Caco-2 (cell line): ENCODE results near the gene TTLL7. TPM values are rescaled to one million over a fixed set of nuclear protein-coding genes. Genes with fewer than 3 reads are reported as not detected.

Experiments used
- BruUV-seq: library from RNA; stranded (reverse); fragments of 400-500 nt; replicated peaks from 2 replicates; lab custom pipeline; 2021; lab: Mats Ljungman, UMichigan
- CTCF ChIA-PET: fragments of 300-600 bp; sonication (Branson Sonifier 250); formaldehyde crosslinking; loops from one replicate; lab custom pipeline; 2022; ENCODE audit warnings: antibody characterized with exemption; lab: Charles Lee
- POLR2A ChIA-PET: fragments of 300-600 bp; sonication (Branson Sonifier 250); formaldehyde crosslinking; loops from one replicate; lab custom pipeline; 2022; ENCODE audit warnings: antibody characterized with exemption; lab: Charles Lee
- DNase-seq, 2 experiments: peaks; one replicate each; pipeline versions ENCODE4 v3.0.0 to v3.0.0-alpha.2; 2020 to 2022
- H3K27me3 ChIP-seq: replicated peaks from 2 replicates; pipeline ENCODE4 v1.6.0; 2011; ENCODE audit warnings: low read length; ENCODE audit not compliant: control insufficient read depth, insufficient read depth
- H3K36me3 ChIP-seq: 2 replicates; pipeline ENCODE4 v1.5.1; 2011; ENCODE audit warnings: low read length; ENCODE audit not compliant: control insufficient read depth, insufficient read depth
- H3K4me1 ChIP-seq: fragments of 250-450 bp; sonication (Bioruptor Pico); 2 replicates; pipeline ENCODE4 v1.5.1; 2020; ENCODE audit warnings: mild to moderate bottlenecking
- H3K4me3 ChIP-seq: 2 replicates; pipeline ENCODE4 v1.5.1; 2011; ENCODE audit warnings: low read depth, mild to moderate bottlenecking, control low read depth, low read length
- H3K9me3 ChIP-seq: fragments of 250-450 bp; sonication (Bioruptor Pico); 2 replicates; pipeline ENCODE4 v1.5.1; 2020; ENCODE audit warnings: mild to moderate bottlenecking, moderate library complexity
- H3K27ac Mint-ChIP-seq: one replicate; pipeline ENCODE4 v1.8.0; 2022; ENCODE audit warnings: mixed read lengths; ENCODE audit not compliant: unreplicated experiment
- H3K27me3 Mint-ChIP-seq: one replicate; pipeline ENCODE4 v1.8.0; 2022; ENCODE audit warnings: mixed read lengths; ENCODE audit not compliant: insufficient read depth, unreplicated experiment
- H3K36me3 Mint-ChIP-seq: one replicate; pipeline ENCODE4 v1.8.0; 2022; ENCODE audit warnings: mild to moderate bottlenecking, mixed read lengths; ENCODE audit not compliant: insufficient read depth, unreplicated experiment
- H3K4me1 Mint-ChIP-seq: one replicate; pipeline ENCODE4 v1.8.0; 2022; ENCODE audit warnings: low read depth, mixed read lengths; ENCODE audit not compliant: unreplicated experiment
- H3K4me3 Mint-ChIP-seq: one replicate; pipeline ENCODE4 v1.8.0; 2022; ENCODE audit warnings: mild to moderate bottlenecking, moderate library complexity, mixed read lengths; ENCODE audit not compliant: unreplicated experiment
- H3K9me3 Mint-ChIP-seq: one replicate; pipeline ENCODE4 v1.8.0; 2022; ENCODE audit warnings: mixed read lengths; ENCODE audit not compliant: unreplicated experiment
- intact Hi-C: fragments of 100-400 bp; cut with micrococcal nuclease; formaldehyde crosslinking; loops from one replicate; pipeline ENCODE4 v1.10.0; 2022; ENCODE audit not compliant: unreplicated experiment
- total RNA-seq: library from RNA; stranded (reverse); gene quantifications from 2 replicates; pipeline ENCODE4 v1.2.3, GENCODE V29; 2022
- TF ChIP-seq, protein P1 (sequence below), 2 experiments: fragments of 200-600 bp in 1 of 2; IDR thresholded peaks; 1 replicate in 1 of 2; 2 replicates in 1 of 2; pipeline versions ENCODE4 v1.5.1 to v1.8.0; 2011 to 2022; ENCODE audit warnings: antibody characterized with exemption in 1 of 2, control low read depth in 1 of 2, inconsistent platforms in 1 of 2, low read depth in 1 of 2, low read length in 1 of 2, mild to moderate bottlenecking in 1 of 2, moderate library complexity in 1 of 2; ENCODE audit not compliant: insufficient read depth in 1 of 2, severe bottlenecking in 1 of 2, unreplicated experiment in 1 of 2

The TTLL7 gene
- total RNA-seq, 1 experiment from 2014 or later, result 0.75 TPM

DNA sequence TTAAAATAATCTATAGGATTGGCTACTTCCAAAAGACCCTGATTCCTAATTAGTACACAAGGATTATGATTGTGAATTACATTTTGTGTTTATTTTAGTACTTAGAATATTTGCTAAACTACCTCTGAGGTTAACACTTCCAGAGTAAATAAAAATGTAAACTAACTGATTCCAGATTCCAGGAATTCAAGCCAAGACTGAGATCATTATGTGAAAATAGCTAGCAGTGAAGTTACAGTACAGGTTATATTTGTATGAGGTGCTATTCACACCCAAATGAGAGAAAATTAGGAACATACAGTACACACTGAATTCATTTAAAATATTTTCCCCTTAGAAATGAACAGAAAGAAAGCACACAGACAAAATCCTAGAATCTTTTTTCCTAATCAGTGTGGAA lies 28.8 kb downstream of the TTLL7 start:
- Mint-ChIP-seq H3K36me3 (no peaks in the 10 kb centered on the region), H3K27me3 (no peaks in the 10 kb centered on the region), H3K27ac (no peak overlapping the region), H3K4me1 (no peaks in the 10 kb centered on the region), H3K9me3 (no peaks in the 10 kb centered on the region), H3K4me3 (no peak overlapping the region)
- H3K27me3 ChIP-seq, result no peaks in the 10 kb centered on the region
- no peaks in the 10 kb centered on the region for H3K36me3 ChIP-seq
- no TSS peak for BruUV-seq
- H3K9me3 ChIP-seq, result no peaks in the 10 kb centered on the region
- TF ChIP-seq, protein P1, sequence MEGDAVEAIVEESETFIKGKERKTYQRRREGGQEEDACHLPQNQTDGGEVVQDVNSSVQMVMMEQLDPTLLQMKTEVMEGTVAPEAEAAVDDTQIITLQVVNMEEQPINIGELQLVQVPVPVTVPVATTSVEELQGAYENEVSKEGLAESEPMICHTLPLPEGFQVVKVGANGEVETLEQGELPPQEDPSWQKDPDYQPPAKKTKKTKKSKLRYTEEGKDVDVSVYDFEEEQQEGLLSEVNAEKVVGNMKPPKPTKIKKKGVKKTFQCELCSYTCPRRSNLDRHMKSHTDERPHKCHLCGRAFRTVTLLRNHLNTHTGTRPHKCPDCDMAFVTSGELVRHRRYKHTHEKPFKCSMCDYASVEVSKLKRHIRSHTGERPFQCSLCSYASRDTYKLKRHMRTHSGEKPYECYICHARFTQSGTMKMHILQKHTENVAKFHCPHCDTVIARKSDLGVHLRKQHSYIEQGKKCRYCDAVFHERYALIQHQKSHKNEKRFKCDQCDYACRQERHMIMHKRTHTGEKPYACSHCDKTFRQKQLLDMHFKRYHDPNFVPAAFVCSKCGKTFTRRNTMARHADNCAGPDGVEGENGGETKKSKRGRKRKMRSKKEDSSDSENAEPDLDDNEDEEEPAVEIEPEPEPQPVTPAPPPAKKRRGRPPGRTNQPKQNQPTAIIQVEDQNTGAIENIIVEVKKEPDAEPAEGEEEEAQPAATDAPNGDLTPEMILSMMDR (IDR thresholded peaks at IDR 0.05; ENCODE audit: insufficient read depth in 1 of 2, low read depth in 1 of 2, low read length in 1 of 2, severe bottlenecking in 1 of 2, unreplicated experiment in 1 of 2), result no peak
- intact Hi-C loops, result no loop called here
- no peak overlapping the region for H3K4me3 ChIP-seq
- no peaks in the 10 kb centered on the region for H3K4me1 ChIP-seq
- DNase-seq, result no peak
- CTCF ChIA-PET, result no interaction called here
- POLR2A ChIA-PET, result no interaction called here

DNA sequence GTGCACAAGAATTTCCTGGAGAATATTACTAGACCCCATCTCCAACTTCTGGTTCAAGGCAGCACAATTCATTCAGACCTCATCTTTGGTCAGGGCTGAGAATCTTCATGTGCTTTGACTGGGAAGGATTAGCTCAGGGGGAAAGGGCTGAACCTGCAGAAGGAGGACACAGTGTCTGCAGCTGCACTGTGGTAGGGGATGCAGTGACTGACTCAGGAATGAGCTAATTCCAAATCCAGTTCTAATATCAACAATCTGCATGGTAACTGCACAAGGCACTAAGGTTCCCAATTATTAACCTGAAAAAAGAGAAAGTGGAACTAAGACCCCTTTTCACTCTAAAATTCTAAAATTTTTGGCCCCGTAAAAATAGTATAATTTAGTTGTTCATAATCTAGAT lies 31.6 kb downstream of the TTLL7 start:
- TF ChIP-seq, protein P1 (IDR thresholded peaks at IDR 0.05; ENCODE audit: insufficient read depth in 1 of 2, low read depth in 1 of 2, low read length in 1 of 2, severe bottlenecking in 1 of 2, unreplicated experiment in 1 of 2), result no peak
- CTCF ChIA-PET, result no interaction called here
- no peak overlapping the region for H3K4me3 Mint-ChIP-seq
- H3K27ac Mint-ChIP-seq, result no peak overlapping the region
- no peaks in the 10 kb centered on the region for H3K27me3 ChIP-seq
- no peak overlapping the region for H3K4me3 ChIP-seq
- H3K4me1 Mint-ChIP-seq, result no peaks in the 10 kb centered on the region
- H3K36me3 ChIP-seq, result no peaks in the 10 kb centered on the region
- no peak for DNase-seq
- no peaks in the 10 kb centered on the region for H3K36me3 Mint-ChIP-seq
- no peaks in the 10 kb centered on the region for H3K4me1 ChIP-seq
- no peaks in the 10 kb centered on the region for H3K27me3 Mint-ChIP-seq
- no peaks in the 10 kb centered on the region for H3K9me3 Mint-ChIP-seq
- H3K9me3 ChIP-seq, result no peaks in the 10 kb centered on the region
- no TSS peak for BruUV-seq
- POLR2A ChIA-PET, result no interaction called here
- intact Hi-C loops, result no loop called here

DNA sequence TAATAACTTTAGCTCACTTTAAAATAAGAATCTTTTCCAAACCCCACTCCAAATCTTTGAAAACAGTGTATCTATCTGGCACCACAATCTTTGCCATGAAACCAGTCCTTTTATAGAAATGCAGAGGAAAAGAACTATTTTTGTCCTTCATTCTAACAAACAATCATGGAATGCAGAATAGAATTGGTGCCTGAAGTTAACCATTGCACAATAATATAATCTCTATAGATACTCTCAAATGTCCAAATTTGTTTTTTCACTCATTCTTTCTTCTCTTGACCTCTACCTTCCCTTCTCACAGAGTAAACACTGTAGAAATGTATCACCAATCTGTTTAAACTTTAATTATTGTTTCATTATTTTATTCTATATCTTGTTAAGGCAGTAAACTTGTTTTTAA lies 34.8 kb downstream of the TTLL7 start:
- Histone ChIP-seq H3K4me3 (no peak overlapping the region), H3K4me1 (no peaks in the 10 kb centered on the region), H3K27me3 (no peaks in the 10 kb centered on the region), H3K36me3 (no peaks in the 10 kb centered on the region), H3K9me3 (no peaks in the 10 kb centered on the region)
- TF ChIP-seq, protein P1 (IDR thresholded peaks at IDR 0.05; ENCODE audit: insufficient read depth in 1 of 2, low read depth in 1 of 2, low read length in 1 of 2, severe bottlenecking in 1 of 2, unreplicated experiment in 1 of 2), result no peak
- H3K27ac Mint-ChIP-seq, result no peak overlapping the region
- intact Hi-C loops, result no loop called here
- no peaks in the 10 kb centered on the region for H3K9me3 Mint-ChIP-seq
- H3K36me3 Mint-ChIP-seq, result no peaks in the 10 kb centered on the region
- no TSS peak for BruUV-seq
- no peak overlapping the region for H3K4me3 Mint-ChIP-seq
- CTCF ChIA-PET, result no interaction called here
- no peak for DNase-seq
- H3K4me1 Mint-ChIP-seq, result peaks cover 6% of the 10 kb centered on the region
- H3K27me3 Mint-ChIP-seq, result no peaks in the 10 kb centered on the region
- POLR2A ChIA-PET, result no interaction called here
